Omental fat pad (tissue), 4 donors: ENCODE data around the gene VWCE. TPM values are rescaled to one million over a fixed set of nuclear protein-coding genes. Genes with fewer than 3 reads are reported as not detected.

Source experiments
- ATAC-seq: fragments of 150-250 bp; one replicate; pipeline ENCODE4 v1.9.1; 2016; ENCODE audit warnings: mild to moderate bottlenecking, moderate library complexity; ENCODE audit not compliant: low FRiP score
- DNase-seq: peaks from one replicate; pipeline ENCODE4 v3.0.0-alpha.2; 2019; ENCODE audit warnings: low spot score
- CTCF ChIP-seq, 3 donors: fragments of 450-650 bp; IDR thresholded peaks; one replicate each; pipeline ENCODE4 v1.5.1; 2016 to 2017; ENCODE audit warnings: antibody characterized with exemption in 3 of 3, mild to moderate bottlenecking in 3 of 3, moderate library complexity in 2 of 3
- total RNA-seq, 4 donors: library from RNA; depleted of rRNA; stranded (reverse); fragments of >200 nt; gene quantifications; one replicate each; pipeline ENCODE4 v1.1.0, GENCODE V29; 2016

Gene VWCE
- total RNA-seq, 4 donors from 2014 or later, result 0.94 to 6.9 (median 4.6) TPM

DNA sequence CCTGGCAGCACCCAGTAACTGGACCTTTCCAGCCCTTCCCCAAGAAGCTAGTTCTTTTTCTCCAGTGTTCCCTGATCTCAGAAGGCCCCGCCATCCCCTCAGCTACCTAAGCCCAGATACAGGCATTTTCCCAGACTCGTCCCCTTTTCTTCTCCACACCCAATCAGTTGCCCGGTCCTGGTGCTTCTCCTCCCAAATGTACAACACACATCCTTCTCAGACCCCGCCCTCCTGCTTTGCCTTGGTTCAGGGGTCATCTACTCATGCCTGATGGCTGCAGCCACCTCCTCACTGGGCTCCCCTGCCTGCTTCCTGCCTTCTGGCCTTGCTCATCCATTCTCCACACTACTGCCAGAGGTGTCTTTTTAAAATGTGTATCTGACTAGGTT lies 44.4 kb upstream of the VWCE start:
- TF ChIP-seq CTCF (IDR thresholded peaks at IDR 0.05), result no peak
- DNase-seq, result no peak

DNA sequence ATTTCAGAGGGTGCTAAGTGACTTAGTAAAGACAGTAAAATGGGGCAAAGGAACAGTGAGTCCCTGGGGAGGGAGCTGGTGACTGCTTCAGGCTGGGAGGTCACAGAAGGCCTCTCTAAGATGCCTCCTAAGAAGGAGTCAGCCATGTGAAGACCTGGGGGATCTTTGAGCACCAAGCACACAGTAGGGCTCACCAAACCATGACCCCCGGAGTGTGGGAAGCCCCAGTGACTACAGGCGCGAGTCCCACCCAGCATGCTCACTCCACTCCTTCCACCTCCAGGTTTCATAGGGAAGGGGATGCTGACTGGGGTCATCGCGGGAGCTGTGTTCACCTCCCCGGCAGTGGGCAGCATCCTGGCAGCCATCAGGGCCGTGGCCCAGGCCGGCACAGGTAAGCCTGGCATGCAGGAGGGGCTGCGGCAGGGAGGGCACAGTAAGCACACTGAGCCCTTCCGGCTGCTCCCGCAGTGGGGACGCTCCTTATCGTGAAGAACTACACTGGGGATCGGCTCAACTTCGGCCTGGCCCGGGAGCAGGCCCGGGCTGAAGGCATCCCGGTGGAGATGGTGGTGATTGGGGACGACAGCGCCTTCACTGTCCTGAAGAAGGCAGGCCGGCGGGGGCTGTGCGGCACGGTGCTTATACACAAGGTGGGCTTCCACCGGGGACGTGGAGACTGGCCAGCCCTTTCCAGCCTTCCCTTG lies 43.8 kb upstream of the VWCE start:
- DNase-seq, result no peak

More for the DNA sequence above, 44.4 kb upstream of the VWCE start:
- no peak for ATAC-seq

GRCh38 chr11:61337706-61338470 lies 42.8 kb upstream of the VWCE start:
- ATAC-seq (no peak), DNase-seq (no peak)
- no peak for TF ChIP-seq CTCF (IDR thresholded peaks at IDR 0.05)

More for the DNA sequence above, 43.8 kb upstream of the VWCE start:
- ATAC-seq, result no peak
- TF ChIP-seq CTCF (IDR thresholded peaks at IDR 0.05), result no peak

- ATAC-seq (peak; percentile 50), DNase-seq (peak; percentile 53)
- TF ChIP-seq CTCF (IDR thresholded peaks at IDR 0.05), result peak in 2 of 3 donors; percentile 94 to 98
These were observed 41.2 kb upstream of the VWCE start for GRCh38 chr11:61336171-61336935.

DNA sequence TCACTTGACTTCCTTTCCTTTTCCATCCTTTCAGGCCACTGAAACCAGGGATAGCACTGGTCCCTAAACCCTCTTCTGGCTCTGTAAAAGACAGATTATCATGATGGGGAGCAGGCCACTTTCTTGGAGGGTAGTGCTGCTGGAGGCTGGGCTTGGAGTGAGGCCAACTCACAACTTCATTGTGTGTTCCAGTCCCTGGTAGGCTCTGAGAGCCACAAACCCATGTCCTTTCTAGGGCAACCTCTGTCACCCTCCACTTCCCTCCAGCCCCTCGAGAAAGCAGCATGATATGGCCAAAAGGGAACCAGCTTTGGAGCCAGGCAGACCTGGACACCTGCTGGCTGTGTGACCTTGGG lies 40.2 kb upstream of the VWCE start:
- DNase-seq (no peak), ATAC-seq (no peak)
- TF ChIP-seq CTCF (IDR thresholded peaks at IDR 0.05), result no peak

DNA sequence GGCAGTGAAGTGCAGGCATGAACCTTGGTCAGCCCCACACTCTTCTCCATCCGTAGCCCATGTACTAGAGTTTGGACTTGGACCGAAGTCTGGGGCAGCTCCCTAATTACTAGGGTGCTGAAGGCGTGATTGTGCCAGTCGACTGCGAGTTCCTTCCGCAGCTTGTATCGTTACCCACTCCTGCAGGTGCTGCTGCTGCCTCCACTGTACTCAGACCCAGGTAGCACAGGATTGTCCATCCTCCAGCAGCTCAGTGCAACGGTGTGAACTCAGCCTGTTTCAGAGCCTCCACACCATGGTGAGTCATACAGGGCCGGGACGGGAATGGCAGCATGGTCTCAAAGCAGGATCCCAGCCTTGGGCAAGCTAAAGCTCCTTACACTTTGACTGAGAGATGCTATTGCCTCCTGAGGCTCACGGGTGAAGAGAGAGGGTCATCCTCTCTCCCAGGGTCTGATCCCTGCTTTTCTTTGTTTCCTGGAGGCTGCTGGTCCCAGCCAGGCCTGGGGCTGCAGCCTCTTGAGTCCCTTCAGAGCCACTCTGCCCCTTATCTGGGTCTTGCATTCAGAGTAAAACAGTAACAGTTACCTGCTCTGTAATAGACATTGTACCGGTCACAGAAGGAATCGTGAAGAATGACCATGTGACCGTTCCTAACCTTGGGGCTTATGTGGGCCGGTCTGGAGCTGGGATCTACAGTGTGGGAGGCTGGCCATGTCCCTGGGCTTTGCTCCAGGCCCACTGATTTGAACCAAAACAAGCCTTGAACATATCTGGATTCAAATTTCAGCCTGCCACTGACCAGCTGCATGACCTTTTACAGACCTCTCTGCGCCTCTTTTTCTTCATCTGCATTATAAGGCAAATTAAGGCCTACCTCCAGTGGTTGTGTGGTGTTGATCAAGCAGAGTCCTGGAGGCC lies 39.6 kb upstream of the VWCE start:
- peak; percentile 38 for ATAC-seq

More for the DNA sequence above, 39.6 kb upstream of the VWCE start:
- TF ChIP-seq CTCF (IDR thresholded peaks at IDR 0.05), result no peak
- DNase-seq, result no peak
